PC-3 (cell line): Measurements from ENCODE around the gene ZC3H6.
"Not testable (repeated sequence)": the region's sequence is repeated elsewhere in the genome, so short reads cannot be mapped to it uniquely, and the experiment has no call there.

Source experiments
- CTCF ChIP-seq: fragments of 300-600 bp; sonication (generic); conservative IDR thresholded peaks from 2 replicates; pipeline ENCODE4 v1.5.1; 2017; ENCODE audit warnings: antibody characterized with exemption, low read depth, mild to moderate bottlenecking, low read length
- EZH2phosphoT487 ChIP-seq: fragments of 300-600 bp; sonication (generic); IDR thresholded peaks from 2 replicates; pipeline ENCODE4 v1.6.1; 2018; ENCODE audit warnings: mild to moderate bottlenecking, antibody characterized with exemption, low read length, borderline replicate concordance

- not testable (repeated sequence) for TF ChIP-seq CTCF, EZH2phosphoT487
These were observed 8.1 kb downstream of the ZC3H6 start for GRCh38 chr2:112283535-112283934.
